Heart left ventricle (tissue), 13 donors: ENCODE data around the gene ALG10B.

Experiments used
- CTCF ChIP-seq, 12 donors: fragments of 200-600 bp; sonication (generic) in 4 of 12; IDR thresholded peaks; one replicate each; pipeline versions ENCODE4 v1.5.0 to v1.8.0; 2018 to 2022; ENCODE audit warnings: antibody characterized with exemption in 12 of 12, mild to moderate bottlenecking in 5 of 12
- POLR2A ChIP-seq, 2 donors: fragments of 450-650 bp; IDR thresholded peaks; one replicate each; pipeline ENCODE4 v1.6.1; 2017; ENCODE audit warnings: antibody characterized with exemption in 2 of 2, mild to moderate bottlenecking in 2 of 2, moderate library complexity in 2 of 2
- donor health status: ischemic (EF 13 %, LVEDD 7.1; RV severe dilation, severe dysfunction).
- donor health status: DM: no; HTN: yes; CAD: no.
- donor health status: DM: no; HTN: no; CAD: no.
- donor health status: ischemic (EF 25% LVEDD 6.9; RV normal size, moderate dysfunction).
- donor health status: ischemic (EF 25% LVEDD 5.7; RV mildly dilated, moderate dysfunction).
- donor health status: ischemic (EF 35%, LVEDD 5.7; RV mildly dilated, moderate dysfunction).
- donor health status: nonischemic (EF 11% LVEDD 7.7; RV severe dilation, severe dysfunction).
- donor health status: DM: yes; HTN: yes; CAD: no.
- donor health status: PGD.
- donor health status: ischemic (EF 29% LVEDD 5.4; RV normal size, mild dysfunction).
- donor health status: nonischemic (EF 23%, LVEDD 6.1; RV moderate dilation, normal function).

- TF ChIP-seq CTCF (IDR thresholded peaks at IDR 0.05), result no peak
- no peak for TF ChIP-seq POLR2A (IDR thresholded peaks at IDR 0.05)
These were observed 57.2 kb downstream of the ALG10B start for GRCh38 chr12:38373784-38374183.
